Hematopoietic multipotent progenitor cell treated with erythropoietin and hydrocortisone succinate and interleukin-3 and kit ligand, for 6 days (in vitro differentiated cells): ENCODE results near the gene MAP3K15.

ENCODE experiments used
- DNase-seq: peaks from one replicate; pipeline ENCODE4 v3.0.0-alpha.2; 2015

Gene MAP3K15

GRCh38 chrX:19392078-19392477, 123.2 kb downstream of the MAP3K15 start:
- no peak for DNase-seq

DNA sequence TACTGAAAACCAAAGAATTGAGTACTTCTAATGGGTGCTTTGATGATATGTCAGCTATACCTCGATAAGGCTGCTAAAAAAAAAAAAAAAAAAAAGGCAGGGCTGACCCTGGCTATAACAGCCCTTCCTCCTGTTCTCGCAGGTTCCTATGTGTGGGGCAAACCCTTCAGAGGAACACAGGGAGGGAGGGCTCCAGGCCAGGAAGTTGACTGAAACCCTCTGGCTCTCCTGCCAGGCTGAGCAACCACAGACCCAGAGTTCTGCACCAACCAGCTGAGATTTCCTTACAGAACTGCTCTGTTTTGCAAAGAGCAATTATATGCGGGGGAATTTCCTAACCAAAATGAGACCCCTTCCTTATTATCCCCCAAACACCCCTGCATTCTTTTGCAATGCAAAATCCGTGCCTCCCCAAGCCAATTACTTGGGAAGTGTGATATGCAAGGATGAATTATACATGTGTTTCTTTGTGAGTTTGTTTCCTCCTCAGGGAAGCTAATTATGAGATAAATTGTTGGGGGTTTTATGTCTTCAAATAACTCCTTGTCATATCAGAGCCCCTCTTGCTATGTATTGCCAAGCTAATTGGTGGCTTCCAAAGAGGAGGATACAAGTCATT, 126.0 kb downstream of the MAP3K15 start:
- no peak for DNase-seq

GRCh38 chrX:19388741-19389140, 126.6 kb downstream of the MAP3K15 start:
- no peak for DNase-seq

DNA sequence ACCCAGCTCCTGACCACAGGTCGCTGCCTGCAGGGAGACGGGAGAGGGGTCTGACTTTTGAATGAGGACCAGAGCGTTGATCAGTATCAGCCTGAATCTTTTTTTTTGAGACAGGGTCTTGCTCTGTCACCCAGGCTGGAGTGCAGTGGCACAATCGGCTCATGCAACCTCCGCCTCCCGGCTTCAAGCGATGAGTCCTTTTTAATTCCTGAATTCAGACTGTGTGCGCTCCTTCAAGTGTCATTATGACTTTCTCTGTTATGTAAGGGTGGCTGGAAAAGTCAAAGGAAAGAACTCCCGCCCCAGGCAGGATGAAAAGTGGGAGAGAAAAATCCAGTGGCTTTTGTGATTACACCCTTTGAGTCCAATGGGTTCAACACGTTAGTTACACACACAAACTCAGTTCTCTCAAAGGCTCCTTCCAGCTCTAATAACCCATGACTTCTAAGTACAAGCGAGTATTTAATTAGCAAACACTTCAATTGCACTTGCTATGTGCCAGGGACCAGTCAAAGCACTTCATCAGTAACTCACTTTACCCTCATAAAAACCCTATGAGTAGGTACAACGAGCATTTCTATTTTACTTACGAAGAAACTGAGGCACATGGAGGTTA, 127.1 kb downstream of the MAP3K15 start:
- DNase-seq, result no peak

DNA sequence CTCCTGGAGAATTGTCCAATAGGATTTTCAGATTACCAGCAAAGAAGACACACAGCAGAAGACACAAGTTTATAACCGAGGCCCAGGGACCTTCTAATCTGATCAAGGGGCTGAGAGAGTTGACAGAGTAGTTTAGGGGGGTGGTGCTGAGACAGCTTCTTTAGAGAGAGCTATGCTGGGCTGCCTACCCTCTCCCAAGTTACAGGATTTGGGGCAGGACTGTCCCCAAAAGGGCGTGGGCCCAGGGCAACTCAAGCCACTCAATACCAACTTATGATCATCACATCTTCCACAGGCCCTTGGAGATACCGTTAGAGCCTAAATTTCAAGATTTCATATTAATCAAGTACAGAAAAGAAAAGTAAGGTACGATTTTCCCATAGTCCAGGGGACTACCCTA, 128.6 kb downstream of the MAP3K15 start:
- no peak for DNase-seq

- DNase-seq, result peak; percentile 65
Measured at GRCh38 chrX:19382555-19383145, 132.7 kb downstream of the MAP3K15 start.

DNA sequence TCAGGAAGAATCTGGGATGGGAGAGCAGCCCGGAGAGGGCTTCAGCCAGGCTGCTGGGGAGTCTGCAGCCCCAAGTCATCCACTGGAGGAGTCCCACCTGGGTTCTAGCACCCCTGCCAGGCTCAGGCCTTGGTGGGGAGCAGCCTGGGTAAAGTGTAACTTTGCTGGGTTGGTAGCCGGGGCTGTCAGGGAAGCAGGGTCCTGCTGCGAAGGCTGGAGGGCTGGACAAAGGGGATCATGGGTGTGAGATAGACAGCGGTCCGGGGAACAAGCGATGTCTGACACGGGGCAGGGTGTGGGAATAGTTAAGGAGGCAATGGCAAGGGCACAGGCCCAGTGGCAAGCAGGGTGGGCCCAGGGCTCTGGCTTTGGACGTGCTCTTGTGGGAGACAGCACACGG, 134.0 kb downstream of the MAP3K15 start:
- DNase-seq, result no peak

- no peak for DNase-seq
Measured at GRCh38 chrX:19377799-19378198, 137.5 kb downstream of the MAP3K15 start.

GRCh38 chrX:19375546-19375945, 139.8 kb downstream of the MAP3K15 start:
- DNase-seq, result no peak

- no peak for DNase-seq
Measured at GRCh38 chrX:19373351-19373891, 141.9 kb downstream of the MAP3K15 start.

- DNase-seq, result no peak
Measured at GRCh38 chrX:19372547-19373331, 142.6 kb downstream of the MAP3K15 start.

DNA sequence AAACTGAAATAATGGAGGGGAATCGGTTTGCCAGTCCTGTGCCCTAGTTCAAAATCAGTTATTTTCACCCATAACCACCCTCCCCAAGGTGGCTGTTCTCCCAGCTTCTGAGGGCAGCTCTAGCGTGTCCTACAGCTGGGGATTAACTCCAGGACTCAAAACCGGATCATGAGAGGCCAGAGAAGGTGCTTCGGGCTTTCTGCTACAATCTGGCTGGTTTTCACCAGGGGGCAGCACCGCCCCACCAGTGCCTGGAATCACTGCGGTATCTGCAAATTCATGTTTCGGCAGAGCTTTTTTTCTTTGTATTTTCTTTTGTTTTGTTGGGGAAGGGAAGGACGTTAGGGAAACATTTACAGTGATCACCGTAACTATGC, 143.2 kb downstream of the MAP3K15 start:
- DNase-seq, result peak; percentile 73

GRCh38 chrX:19370061-19370460, 145.2 kb downstream of the MAP3K15 start:
- no peak for DNase-seq

DNA sequence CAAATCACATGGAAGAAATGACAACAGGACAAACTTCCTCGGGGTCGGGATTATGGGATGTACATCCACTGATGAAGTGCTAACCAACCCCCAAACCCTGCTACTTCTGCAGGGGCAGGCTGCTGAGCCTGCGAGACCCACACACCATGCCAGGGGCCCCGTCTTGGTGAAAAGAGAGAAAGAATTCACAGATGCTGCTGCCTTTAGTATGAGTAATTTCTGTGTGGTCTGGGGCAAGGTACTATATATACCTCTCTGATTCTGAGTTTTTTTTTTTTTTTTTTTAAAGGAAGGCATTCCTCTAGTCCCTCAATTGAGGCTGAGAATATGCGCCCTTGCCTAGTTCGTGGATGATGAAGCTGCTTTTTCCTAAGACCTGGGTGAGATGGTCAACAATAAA, 146.7 kb downstream of the MAP3K15 start:
- no peak for DNase-seq

- no peak for DNase-seq
Measured at GRCh38 chrX:19361701-19362100, 153.6 kb downstream of the MAP3K15 start.

DNA sequence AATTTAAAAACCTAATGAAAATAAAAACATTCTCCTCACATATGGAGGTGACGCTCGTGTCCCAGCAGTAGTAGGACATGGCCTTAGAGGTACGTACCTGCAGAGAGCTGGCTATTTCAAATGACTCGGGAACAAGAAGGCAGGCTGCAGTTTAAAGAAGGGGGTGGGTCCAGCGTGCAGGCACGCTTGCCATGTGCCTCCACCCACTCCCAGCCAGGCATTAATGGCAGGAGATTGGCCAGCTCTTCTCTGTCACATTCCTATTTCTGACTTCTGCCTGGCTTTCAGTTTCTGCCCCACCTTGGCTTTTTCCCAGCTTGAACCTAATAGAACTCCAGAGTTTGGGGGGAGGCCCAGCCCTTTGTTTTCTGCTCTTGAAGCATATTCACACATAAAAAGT, 154.4 kb downstream of the MAP3K15 start:
- no peak for DNase-seq

DNA sequence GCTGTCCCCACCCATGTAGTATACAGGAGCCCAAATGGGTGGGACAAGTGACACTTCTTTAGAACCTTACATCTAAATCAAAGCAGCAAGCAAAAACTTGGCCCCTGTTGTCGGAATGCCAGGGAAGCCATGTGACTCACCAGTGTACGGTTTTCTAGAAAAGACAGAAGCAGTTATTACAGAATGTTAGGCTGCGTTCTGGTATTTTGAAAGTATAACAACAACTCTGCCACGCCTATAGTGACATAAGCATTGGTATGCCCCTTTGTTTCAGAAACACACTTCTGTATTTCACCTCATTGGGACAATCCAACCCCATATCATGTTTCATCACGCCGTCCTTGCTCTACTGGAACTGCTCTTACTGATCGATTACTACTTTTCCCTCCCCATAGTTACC, 156.8 kb downstream of the MAP3K15 start:
- DNase-seq, result no peak

DNA sequence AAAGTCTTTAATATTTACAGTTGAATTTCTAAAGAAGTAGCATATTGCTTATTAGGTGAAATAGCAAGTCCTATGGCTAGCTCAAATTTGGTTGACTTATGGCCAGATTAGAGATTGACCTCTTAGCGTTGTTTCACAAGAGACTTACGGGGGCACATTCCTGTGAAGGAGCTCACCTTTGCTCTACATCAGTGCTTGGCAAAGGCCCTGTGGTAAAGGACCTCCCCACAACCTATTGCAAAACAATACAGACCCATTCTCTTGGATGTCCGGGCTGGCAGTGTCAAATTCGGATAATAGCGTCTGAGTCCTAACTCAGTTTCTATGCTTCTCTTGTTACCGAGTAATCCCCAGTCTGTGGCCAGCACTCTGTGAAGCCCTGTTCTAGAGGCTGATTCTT, 160.7 kb downstream of the MAP3K15 start:
- no peak for DNase-seq

GRCh38 chrX:19350941-19351384, 164.3 kb downstream of the MAP3K15 start:
- peak; percentile 29 for DNase-seq

GRCh38 chrX:19349264-19349663, 166.0 kb downstream of the MAP3K15 start:
- DNase-seq, result no peak

- DNase-seq, result no peak
Measured at GRCh38 chrX:19347916-19348315, 167.4 kb downstream of the MAP3K15 start.

DNA sequence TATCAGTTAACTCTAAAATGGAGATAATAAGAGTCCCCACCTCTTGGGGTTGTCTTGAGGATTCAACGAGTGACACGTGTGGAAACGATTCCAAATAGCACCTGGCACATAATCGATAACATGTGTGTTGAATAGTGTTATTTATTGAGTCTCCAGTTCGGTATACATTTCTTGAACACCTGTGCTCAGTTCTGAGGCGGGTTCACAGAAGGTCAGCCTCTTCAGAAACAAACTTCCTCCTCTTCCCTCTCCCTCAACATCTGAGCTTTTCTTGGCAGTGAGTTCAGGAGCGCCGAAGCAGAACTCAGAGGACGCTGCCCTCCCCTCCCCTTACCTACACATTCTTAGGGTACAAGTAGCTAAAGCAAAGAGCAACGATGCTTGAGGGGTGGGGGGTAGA, 170.6 kb downstream of the MAP3K15 start:
- no peak for DNase-seq
